AG10803 (cell line): ENCODE results near the gene BMERB1.
A peak's percentile ranks its signal among the peaks of the same experiment; 100 is the strongest.
"Not testable (repeated sequence)": the region's sequence is repeated elsewhere in the genome, so short reads cannot be mapped to it uniquely, and the experiment has no call there.

Experiments used
- DNase-seq: peaks from one replicate; pipeline ENCODE4 v3.0.0; 2010; ENCODE audit warnings: low read depth
- H3K4me3 ChIP-seq: 2 replicates; pipeline ENCODE4 v1.5.1; 2011; ENCODE audit warnings: mild to moderate bottlenecking, low read length, control low read depth
- TF ChIP-seq, protein P1 (sequence below): conservative IDR thresholded peaks from 2 replicates; pipeline ENCODE4 v1.5.1; 2011; ENCODE audit warnings: mild to moderate bottlenecking, low read length, control low read depth, inconsistent platforms

Gene BMERB1

DNA sequence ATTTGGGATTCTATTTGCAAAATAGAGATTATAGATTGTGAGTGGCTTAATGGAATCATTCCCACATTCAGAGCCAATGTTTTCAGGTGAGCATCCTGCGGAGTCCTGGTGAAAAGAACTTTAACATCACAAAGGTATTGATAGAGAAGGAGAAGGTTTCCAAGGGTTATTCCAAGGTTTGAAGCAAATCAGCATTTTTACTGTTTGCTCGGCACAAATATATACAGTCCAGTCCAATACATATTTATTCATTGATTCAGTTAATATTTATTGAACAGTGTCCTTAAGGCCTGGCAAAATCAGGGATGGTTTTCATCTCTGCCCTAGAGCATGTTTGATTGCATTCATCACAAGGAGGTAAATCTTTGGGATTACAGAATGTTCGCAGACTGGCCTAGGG lies 32.4 kb upstream of the BMERB1 start:
- TF ChIP-seq, protein P1, sequence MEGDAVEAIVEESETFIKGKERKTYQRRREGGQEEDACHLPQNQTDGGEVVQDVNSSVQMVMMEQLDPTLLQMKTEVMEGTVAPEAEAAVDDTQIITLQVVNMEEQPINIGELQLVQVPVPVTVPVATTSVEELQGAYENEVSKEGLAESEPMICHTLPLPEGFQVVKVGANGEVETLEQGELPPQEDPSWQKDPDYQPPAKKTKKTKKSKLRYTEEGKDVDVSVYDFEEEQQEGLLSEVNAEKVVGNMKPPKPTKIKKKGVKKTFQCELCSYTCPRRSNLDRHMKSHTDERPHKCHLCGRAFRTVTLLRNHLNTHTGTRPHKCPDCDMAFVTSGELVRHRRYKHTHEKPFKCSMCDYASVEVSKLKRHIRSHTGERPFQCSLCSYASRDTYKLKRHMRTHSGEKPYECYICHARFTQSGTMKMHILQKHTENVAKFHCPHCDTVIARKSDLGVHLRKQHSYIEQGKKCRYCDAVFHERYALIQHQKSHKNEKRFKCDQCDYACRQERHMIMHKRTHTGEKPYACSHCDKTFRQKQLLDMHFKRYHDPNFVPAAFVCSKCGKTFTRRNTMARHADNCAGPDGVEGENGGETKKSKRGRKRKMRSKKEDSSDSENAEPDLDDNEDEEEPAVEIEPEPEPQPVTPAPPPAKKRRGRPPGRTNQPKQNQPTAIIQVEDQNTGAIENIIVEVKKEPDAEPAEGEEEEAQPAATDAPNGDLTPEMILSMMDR, result no peak
- no peak for DNase-seq
- H3K4me3 ChIP-seq, result no peak overlapping the region

DNA sequence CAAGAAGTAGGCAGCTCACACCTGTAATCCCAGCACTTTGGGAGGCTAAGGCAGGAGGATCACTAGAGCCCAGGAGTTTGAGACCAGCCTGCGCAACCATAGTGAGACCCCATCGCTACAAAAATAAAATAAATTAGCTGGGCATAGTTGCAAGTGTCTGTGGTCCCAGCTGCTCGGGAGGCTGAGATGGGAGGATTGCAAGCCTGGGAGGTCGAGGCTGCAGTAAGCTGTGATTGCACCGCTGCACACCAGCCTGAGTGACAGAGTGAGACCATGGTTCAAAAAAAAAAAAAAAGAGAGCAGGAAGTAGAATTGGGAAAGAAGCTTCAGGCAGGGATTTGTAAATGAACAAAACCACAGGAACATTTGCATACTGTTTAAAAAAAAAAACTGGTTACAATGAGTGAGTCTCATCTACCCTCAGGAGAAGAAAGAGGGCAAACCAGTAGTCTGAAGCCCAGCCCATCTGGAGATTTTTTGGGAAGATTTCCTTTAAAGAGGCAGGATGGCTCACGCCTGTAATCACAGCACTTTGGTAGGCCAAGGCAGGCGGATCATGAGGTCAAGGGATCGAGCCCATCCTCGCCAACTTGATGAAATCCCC lies 30.9 kb upstream of the BMERB1 start:
- DNase-seq, result peak; percentile 21
- TF ChIP-seq, protein P1, result no peak
- H3K4me3 ChIP-seq, result no peak overlapping the region

DNA sequence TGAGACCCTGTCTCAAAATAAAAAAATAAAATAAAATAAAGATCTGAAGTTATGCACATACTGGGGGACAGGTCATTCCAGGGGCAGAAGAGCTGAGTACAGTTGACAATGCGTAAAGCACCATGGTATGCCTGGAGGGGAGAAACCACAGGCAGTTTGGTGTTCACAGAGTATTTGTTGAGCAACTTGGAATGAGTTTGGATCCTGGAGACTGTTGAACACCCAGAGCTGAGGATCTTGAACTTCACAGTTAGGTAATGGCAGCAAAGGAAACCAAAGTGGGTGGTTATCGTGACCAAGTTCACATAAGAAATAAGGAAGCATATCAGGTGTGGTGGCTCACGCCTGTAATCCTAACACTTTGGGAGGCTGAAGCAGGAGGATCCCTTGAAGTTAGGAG lies 30.3 kb upstream of the BMERB1 start:
- H3K4me3 ChIP-seq, DNase-seq: not testable (repeated sequence)

DNA sequence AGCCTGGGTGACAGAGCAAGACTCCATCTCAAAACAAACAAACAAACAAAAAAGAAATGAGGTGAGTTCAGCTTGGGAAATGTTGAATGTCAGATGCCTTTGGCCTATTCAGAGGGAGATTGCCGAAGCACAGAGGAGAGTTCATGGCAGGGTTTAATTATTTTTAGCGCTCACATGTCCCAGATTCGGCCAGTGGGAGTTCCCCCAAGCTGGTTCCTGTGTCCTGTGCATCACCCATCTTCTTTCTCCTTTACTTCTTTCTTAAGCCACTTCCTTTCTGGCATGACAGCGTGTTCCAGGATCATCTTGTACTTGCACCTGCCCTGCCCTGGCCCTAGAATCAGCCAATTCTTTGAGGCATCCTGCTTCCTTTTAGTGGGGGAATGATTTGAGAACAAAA lies 29.6 kb upstream of the BMERB1 start:
- no peak for DNase-seq
- no peak overlapping the region for H3K4me3 ChIP-seq
- TF ChIP-seq, protein P1, result no peak

DNA sequence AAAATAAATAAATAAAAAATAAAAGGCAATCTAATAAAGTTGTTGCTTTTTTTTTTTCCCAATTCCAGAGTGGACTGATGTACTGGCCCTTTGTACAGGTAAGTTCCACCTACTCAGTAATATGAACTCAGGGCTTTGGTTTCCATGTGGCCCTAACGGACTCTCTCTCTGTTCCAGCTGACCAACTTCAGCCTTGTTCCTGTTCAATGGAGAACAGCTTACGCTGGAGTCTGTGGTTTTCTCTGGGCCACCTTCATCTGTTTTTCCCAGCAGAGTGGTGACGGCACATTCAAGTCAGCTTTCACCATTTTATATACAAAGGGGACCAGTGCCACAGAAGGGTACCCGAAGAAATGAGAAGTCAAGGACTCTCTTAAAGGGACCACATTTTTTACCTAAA lies 26.6 kb upstream of the BMERB1 start:
- not testable (repeated sequence) for DNase-seq, H3K4me3 ChIP-seq

DNA sequence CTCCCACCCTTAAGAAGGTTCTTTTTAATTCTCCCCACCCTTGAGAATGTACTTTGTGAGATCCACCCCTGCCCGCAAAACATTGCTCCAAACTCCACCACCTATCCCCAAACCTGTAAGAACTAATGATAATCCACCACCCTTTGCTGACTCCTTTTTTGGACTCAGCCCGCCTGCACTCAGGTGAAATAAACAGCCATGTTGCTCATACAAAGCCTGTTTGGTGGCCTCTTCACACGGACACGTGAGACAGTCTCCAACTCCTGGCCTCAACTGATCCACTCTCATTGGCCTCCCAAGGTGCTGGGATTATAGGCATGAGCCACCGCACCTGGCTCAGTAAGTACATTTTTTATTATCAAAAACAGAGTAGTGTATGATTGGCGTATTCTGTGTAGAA lies 24.9 kb upstream of the BMERB1 start:
- not testable (repeated sequence) for H3K4me3 ChIP-seq, DNase-seq

DNA sequence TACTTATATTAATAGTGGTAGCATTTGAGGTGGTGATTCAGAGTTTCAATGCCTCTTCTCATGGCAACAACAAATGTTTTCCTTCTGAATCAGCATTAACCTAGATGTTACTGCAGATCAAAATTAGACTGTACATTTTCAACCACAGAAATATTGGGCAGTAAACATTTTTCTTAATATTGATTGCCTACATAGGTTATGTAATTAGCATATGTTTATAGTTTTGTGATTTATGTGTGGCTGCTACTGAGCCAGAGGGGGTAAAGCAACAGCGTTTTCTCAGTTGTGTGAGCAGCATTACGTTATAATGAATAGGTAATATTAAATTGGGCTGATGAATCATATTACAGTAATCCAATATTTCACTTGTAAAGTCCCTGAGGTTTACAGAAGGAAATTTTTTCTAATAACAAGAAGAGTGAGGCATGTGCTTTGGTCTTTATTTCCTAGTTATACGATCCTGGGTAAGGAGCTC lies 18.8 kb upstream of the BMERB1 start:
- no peak overlapping the region for H3K4me3 ChIP-seq
- TF ChIP-seq, protein P1, result no peak
- DNase-seq, result peak; percentile 29

DNA sequence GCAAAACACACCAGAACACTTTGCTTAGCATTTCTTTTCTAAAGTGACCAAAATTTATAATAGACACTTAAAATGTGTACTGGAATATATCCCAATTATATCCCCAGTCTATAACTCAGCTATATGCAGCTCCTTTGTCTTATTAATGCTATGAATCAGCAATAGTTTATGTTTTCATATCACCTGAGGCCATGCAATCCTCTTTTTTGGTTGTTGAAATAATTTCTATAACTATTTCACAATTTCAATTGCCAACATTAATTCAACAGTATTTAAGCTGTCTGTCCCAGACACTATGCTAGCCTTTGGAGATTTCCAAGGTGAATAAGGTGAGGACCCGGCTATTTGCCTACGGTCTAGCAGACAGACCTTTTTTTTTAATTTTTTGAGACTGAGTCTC lies 17.2 kb upstream of the BMERB1 start:
- no peak for DNase-seq
- TF ChIP-seq, protein P1, result no peak
- no peak overlapping the region for H3K4me3 ChIP-seq

DNA sequence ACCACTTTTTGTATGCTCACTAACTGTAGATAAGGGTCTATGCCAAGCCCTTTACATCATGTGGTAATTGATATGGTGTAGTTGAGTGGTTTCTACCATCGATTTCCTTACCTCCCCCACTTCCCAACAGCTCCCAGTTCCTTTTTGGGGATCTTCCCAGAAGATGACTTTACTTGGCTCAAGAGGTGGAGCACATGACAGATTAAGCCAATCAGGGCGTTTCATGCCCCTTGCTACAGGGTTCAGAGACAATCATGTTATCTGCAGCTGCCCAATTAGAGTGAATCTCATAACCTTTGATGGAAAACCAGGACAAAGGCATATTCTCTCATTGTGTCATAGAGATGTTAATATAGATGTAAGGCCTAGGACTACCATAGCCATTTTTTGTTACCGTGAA lies 16.2 kb upstream of the BMERB1 start:
- H3K4me3 ChIP-seq, result no peak overlapping the region
- no peak for DNase-seq
- TF ChIP-seq, protein P1, result no peak

DNA sequence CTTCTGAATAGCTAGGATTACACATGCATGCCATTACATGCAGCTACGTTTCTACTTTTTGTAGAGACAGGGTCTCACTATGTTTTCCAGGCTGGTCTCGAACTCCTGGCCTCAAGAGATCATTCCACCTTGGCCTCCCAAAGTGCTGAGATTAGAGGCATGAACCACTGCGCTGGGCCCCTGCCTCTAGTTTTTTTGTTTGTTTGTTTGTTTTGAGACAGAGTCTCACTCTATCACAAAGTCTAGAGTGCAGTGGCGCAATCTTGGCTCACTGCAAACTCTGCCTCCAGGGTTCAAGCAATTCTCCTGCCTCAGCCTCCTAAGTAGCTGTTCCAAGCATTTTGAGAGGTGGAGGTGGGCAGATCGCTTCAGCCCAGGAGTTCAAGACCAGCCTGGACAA lies 12.7 kb upstream of the BMERB1 start:
- H3K4me3 ChIP-seq, DNase-seq: not testable (repeated sequence)
